ENCODE measurements around the gene ULK3.

ULK3 gene

GRCh38 chr15:74794970-74795349, 48.0 kb downstream of the ULK3 start:
- DNase-seq = no peak

DNA sequence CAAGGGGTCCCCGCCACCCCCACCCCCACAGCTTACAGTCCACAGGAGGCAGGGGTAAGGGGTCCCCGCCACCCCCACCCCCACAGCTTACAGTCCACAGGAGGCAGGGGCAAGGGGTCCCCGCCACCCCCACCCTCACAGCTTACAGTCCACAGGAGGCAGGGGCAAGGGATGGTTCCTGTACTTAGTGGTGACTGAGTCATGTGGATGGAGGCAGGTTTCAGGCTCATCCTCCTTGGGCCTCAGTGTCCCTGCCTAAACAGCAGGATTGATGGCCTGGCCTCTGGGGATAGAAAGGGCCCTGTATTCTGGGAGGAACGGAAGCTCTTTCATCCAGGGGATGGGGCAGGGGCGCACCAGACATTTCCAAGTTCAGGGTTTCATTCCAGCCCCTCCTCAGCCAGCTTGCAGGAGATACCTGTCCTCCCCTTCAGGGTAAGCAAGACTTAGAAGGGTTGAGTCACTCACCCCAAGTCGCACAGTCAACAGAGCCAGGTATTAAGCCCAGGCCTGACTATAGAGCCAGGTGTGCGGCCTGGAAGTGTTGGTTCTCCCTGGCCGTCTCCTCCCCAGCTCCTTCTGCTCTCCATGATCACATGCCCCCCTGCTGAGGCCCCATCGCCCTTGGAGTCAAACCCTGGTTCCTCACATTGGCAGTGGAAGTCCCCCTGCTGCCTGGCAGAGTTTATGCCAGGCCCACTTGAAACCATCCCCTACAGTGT, 48.5 kb downstream of the ULK3 start:
- no peak for DNase-seq

- peak; percentile 47 for DNase-seq
These were observed 49.6 kb downstream of the ULK3 start for GRCh38 chr15:74793135-74794028.

DNA sequence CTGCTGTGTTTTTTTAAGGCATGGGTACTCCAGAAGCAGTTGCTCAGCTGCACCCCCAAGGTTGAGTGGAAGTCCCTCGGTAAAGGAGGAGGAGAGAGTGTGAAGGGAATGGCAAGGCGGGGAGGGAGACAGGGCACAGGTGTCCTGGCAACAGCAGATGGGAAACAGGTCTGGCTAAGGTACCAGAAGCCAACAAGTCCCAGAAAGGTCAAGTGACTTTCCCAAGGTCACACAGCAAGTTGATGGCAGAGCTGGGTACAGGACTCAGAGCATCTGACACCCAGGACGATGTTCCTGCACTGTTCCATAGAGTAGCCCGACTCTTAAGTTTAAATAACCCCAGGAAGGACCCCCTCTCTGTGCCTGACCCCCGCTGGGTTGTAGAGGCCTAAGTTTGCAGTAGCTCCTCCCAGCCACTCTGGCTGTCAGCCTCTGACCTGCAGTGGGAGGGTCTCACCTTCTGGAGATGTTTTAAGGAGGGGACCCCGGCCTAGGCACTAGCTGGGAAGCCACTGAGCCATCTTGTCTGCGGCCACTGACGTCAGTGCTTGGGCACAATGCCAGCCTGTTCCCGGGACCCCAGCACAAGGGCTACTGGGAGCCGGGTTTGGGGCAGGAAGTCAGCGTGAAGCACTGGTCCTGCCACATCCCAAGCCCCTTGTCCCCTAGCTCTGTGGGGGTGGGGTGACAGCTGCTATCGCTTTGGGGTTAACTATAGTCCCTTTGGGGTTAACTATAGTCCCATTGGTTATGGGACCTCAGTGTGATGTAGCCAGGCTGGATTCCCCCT, 50.5 kb downstream of the ULK3 start:
- no peak for DNase-seq

- DNase-seq = no peak
These were observed 51.3 kb downstream of the ULK3 start for GRCh38 chr15:74791667-74792066.

GRCh38 chr15:74791007-74791406, 51.9 kb downstream of the ULK3 start:
- DNase-seq = peak; percentile 10

DNA sequence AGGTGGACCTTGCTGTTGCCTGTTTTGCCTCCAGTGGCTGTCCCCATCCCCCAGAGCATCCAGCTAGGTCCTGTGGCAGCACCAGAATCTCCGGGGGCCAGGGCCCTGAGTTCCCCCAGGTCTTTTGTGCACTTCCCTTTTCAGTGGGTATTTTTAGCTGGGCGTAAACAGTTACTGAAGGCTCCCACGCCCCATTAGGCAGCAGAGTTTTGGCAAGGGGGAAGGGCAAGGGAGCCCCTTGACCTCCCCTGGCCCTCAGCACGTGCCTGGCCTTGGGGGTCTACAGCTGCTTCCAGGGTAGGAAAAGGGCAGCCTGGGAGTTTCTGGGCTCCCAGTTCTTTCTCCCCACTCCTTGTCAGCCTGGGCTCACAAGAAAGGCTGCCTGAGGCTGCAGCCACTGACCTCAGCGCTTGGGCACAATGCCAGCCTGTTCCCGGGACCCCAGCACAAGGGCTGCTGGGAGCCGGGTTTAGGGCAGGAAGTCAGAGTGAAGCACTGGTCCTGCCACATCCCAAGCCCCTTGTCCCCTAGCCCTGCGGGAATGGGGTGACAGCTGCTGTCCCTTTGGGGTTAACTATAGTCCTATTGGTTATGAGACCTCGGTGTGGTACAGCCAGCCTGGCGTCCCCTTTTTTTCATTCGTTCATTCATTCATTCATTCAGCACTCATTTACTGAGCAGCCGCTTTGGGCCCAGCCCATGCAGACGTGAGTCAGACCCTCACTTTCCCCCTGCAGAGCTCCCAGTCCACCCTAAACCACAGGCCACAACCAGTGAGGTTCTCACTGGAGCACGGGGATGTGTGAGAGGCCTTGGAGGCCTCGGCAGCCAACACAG, 52.7 kb downstream of the ULK3 start:
- DNase-seq = peak; percentile 72

- no peak for DNase-seq
These were observed 53.2 kb downstream of the ULK3 start for GRCh38 chr15:74789741-74790079.

DNA sequence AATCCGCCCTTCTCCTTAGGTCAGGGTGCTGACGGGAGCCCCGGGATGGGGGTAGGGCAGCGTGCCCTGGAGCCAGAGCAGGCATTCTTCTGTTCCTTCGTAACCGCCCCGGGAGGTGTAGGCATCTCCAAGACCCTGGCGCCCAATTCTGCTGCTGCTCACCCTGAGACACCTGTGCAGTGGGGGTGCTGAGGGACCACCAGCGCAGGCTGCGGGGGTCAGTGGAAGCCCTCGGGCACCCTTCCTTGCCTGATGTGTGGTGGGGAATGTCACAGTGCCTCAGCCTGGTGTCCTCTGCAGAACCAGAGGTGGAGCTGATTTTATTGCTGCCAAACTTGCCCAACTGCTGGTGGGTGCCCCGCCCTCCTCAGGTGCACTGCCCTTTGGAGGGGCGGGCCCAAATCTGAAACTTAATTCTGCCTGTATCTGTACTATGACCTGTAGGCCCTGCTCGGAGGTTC, 53.8 kb downstream of the ULK3 start:
- peak; percentile 13 for DNase-seq

GRCh38 chr15:74788683-74789151, 54.2 kb downstream of the ULK3 start:
- DNase-seq = peak; percentile 16

DNA sequence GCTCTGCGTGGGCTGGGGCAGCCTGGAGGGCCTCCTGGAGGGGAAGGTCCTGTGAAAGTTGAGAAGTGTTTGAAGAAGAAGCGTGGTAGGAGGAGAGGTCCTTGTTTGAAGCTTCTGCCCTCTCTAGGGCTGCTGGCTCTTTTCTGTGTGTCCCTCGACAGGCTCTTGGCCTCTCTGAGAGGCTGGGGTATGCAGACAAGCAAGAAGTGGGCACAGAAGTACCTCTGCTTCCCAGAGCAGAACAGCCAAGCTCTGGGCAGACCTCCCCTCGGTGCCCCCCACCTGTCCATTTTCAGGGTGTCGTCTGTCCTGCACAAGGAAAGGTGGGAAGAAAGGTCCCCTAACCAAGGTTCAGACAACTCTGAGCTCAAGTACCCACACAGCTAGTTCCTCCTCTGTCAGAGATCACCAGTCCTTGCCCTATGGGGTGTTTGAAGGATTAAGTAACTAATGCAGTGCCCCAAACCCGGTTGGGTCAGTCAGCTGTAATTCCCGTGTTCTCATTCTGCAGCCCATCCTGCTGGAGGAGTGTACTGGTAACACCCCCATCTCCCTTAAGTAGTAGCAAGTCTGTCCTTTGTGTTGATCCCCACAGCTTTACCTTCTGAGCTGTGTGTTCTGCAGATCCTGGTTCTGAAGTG, 54.8 kb downstream of the ULK3 start:
- peak; percentile 19 for DNase-seq

DNA sequence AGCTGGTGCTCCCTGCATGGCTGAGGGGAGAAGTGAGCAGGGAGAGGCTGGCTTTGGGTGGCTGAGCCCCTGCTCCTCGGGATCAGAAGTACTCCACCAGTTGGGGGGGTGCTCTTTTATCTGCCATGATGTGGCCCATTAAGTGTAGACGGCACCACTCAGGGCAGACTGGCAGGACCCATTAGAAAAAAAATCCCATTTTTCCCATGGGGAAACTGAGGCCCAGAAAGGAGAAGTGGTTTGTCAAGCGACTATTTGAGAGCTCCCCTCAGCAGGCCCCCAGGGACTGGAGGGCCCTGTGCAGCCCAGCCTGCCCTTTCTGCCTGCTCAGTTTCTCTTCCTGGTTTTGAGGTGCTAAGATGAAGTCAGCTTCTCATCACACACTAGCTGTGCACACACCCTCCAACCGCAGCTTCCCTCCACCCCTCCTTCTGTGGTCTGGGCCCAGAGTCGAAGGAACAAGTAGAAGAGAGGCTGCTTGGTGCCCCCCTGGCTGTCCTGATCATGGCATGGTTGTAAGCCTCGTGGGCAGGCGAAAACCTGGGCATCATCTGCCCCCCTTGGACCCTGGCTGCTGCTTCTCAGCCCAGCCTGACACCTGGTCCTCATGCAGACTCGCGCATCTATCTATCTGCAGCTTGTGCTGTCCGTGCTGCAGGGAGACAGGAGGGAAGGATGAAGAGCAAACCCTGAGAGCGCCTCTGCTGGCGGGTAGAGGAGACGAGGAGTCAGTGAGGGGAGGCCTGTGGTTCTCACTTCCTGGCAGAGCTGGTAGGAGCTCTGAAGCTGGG, 55.5 kb downstream of the ULK3 start:
- DNase-seq = peak; percentile 94

- DNase-seq = peak; percentile 59
These were observed 56.3 kb downstream of the ULK3 start for GRCh38 chr15:74786551-74787165.

All from hematopoietic multipotent progenitor cell treated with erythropoietin and hydrocortisone succinate and interleukin-3 and kit ligand, for 8 days (in vitro differentiated cells).